ENCODE results near the gene B3GAT1.

DNA sequence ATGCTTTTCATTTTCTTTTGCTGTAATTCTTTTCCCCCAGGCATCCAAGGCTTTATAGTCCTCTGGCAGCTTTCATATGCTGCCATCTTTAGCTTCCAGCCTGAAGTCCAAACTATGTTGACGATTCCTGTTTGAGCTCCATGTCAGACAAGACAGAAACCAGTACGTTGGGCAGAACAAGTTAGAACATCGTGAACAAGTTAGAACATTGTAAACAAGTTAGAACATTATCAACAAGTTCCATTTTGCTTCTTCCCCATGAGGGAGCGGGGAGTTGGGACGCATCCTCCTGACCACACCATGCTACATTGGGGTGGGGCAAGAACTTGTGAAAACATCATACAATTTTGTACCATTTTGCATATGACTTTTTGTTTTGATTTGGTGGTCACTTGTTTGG, 56.4 kb downstream of the B3GAT1 start:
- TF ChIP-seq, protein P1, sequence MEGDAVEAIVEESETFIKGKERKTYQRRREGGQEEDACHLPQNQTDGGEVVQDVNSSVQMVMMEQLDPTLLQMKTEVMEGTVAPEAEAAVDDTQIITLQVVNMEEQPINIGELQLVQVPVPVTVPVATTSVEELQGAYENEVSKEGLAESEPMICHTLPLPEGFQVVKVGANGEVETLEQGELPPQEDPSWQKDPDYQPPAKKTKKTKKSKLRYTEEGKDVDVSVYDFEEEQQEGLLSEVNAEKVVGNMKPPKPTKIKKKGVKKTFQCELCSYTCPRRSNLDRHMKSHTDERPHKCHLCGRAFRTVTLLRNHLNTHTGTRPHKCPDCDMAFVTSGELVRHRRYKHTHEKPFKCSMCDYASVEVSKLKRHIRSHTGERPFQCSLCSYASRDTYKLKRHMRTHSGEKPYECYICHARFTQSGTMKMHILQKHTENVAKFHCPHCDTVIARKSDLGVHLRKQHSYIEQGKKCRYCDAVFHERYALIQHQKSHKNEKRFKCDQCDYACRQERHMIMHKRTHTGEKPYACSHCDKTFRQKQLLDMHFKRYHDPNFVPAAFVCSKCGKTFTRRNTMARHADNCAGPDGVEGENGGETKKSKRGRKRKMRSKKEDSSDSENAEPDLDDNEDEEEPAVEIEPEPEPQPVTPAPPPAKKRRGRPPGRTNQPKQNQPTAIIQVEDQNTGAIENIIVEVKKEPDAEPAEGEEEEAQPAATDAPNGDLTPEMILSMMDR (IDR thresholded peaks at IDR 0.05), result no peak
- TF ChIP-seq EZH2 (IDR thresholded peaks at IDR 0.05; ENCODE audit: borderline replicate concordance, insufficient read depth, low read depth, low read length, poor library complexity, severe bottlenecking), result no peak

All from B cell (primary cell).